NCI-H1092 treated with DMSO at 0.1 percent for 48 hours (cell line): ENCODE data around the gene MCUB.
"Not testable (repeated sequence)": the region's sequence is repeated elsewhere in the genome, so short reads cannot be mapped to it uniquely, and the experiment has no call there.

Source experiments
- DNase-seq: peaks from one replicate; lab custom pipeline; 2025; lab: John Stamatoyannopoulos, UW

The MCUB gene, protein sequence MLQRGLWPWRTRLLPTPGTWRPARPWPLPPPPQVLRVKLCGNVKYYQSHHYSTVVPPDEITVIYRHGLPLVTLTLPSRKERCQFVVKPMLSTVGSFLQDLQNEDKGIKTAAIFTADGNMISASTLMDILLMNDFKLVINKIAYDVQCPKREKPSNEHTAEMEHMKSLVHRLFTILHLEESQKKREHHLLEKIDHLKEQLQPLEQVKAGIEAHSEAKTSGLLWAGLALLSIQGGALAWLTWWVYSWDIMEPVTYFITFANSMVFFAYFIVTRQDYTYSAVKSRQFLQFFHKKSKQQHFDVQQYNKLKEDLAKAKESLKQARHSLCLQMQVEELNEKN

DNA sequence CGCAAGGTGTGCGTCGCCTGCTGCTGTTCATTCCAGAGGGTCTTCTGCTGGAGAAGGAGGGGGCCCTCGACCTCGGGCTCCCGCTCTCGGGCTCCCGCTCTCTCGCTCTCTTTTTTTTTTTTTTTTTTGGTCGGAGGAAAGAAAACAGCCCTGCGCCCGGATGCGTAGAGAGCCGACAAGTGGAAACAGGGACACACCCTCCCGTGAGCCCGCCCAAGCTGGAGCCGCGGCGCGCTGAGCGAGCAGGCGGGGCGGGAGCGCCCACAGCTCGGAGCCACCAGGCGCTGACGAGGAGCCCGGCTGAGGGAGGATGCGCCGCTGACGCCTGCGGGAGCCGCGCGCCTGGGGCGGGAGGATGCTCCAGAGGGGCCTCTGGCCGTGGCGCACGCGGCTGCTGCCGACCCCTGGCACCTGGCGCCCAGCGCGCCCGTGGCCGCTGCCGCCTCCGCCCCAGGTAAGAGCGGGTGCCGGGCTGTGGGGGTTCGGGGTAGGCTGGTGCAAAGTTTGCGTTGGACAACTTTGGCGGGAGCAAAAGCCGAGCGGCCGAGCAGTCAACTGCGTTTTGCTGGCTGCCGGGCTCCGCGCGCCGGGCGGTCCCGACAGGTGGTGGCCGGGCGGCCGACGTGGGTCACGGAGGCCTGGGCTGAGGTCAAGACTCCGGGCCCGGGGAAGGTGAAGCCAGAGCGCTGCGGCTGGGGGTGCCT, at the start of gene MCUB:
MCUB (plus strand) TSS at position 264 of the 704 bp plus-strand sequence; CDS start at position 356, 92 bp downstream.
- DNase-seq = peak; percentile 44

DNA sequence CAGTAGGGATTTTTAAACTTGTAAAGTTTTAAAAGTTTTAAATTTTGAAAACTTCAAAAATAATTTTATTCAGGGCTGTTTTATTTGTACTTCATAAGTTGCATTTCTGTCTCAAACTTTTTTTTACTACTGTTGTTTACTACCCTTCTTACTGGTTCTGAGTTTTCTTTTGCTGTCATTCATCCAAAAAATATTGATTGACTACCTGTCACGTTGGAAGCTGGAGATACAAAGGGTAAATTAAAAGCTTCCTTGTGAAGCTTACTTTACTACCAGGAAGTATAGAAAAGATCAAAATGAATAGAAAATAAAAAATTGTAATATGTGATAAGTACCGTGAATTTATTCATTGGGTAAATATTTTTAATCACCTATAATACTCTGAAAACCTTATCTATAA, 49.4 kb upstream of the MCUB start:
- DNase-seq = no peak

DNA sequence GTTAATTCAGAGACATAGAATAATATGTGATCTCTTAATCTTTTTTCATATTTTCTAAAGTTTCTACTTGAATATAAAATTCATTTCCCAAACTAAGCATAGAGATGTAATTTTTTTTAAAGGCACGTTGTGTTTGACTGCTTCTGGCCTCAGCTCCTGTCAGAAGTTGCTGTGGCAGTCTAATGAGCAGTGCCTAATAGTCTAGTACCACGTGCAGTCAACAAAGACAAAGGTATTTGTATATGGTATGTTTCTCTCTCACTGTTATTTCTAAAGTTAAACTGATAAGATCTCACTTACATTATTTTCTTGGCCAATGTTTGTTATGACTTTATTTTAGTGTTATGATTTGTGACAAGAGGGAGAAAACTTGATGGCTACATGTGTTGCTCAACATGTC, 48.6 kb upstream of the MCUB start:
- DNase-seq = no peak

DNA sequence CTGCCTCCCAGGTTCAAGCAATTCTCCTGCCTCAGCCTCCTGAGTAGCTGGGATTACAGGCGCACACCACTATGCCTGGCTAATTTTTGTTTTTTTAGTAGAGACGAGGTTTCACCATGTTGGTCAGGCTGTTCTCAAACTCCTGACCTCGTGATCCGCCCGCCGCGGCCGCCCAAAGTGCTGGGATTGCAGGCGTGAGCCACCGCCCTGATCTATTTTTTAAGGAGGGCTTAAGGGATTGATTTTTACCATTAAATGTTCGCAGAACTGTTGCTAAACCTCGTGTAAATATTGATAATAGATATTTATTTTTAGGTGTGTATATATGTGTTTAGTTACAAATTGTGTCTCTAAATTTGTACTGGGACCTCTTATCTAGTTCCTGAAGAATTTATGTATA, 46.7 kb upstream of the MCUB start:
- not testable (repeated sequence) for DNase-seq

DNA sequence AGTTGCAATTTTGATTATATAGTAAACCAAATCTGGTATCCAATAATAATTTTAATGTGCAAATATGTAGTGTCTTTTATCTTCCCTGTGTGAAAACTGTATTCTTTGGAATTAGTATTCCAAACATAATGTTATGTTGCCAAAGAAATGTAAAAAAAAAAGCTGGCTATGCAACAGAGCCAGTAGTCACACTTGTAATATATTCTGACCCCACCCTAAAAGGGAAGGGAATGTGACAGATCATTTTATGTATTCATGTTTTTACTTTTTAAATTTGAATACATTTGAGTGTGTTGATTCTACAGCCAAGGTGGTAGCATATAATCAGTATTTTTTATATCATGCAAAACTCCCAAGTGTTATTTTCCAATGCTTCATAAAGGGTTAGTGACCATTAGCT, 27.9 kb upstream of the MCUB start:
- DNase-seq = no peak

DNA sequence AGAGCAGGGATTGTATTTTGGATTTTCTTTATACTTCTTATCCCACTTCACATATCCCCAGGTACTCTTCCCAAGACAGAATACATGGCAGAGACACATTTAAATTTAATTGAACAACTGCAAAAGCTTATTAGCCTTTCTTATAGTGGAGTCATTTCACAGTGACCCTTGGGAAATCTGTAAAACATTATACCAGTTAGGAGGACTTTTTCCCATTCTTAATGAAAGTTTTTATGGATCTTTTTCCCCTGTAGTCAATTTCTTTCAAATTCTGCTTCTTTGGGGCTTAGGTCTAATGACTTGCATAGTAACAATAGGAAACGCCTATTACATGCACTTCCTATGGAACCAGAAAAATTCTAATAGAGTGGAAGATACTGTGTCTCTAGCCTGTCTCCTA, 14.6 kb upstream of the MCUB start:
- DNase-seq = no peak

DNA sequence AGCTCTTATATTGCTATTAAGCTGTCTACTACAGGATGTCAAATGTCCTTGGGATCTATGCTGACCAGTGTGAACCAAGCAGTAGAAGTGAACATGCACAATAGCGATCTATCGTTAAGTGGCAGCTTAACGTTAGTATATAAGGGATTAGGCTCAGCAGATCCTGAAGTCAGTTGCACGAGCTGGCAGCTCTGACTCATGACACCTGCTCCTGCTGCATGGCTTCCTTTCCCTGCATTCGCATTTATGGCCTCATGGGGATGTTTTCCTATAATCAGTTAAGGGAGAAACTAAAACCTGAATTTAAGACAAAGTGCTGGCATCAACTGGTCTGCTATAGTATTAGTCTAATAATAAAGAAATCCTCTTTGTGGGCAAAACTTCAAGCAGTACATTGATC, 12.7 kb upstream of the MCUB start:
- DNase-seq = no peak

DNA sequence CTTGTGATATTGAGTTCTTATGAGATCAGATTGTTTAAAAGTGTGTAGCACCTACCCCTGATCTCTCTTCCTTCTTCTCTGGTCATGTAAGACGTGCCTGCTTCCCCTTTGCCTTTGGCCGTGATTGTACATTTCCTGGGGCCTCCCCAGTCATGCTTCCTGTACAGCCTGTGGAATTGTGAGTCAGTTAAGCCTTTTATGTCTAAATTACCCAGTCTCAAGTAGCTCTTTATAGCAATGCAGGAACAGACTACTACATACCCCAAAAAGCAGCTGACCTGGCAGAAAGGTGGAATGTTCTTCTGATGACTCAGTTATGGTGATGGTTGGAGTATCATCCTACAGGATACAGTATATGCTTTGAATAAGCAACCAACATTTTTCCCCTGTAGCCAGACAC, 11.4 kb upstream of the MCUB start:
- no peak for DNase-seq

DNA sequence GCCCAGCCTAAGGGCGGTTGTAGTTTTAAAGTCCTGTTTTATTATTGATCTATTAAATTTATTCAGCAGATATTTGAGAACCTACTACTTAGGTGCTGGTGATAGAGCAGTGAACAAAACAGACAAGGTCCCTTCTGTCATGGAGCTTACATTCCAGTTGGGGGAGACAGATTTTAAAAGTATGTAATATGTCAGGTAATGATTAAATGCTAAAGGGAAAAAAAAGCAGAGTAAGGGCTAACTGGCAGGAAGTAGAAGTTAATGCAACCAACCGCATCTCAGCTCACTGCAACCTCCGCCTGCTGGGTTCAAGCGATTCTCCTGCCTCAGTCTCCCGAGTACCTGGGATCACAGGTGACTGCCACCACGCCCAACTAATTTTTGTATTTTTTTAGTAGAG, 7.8 kb upstream of the MCUB start:
- no peak for DNase-seq

DNA sequence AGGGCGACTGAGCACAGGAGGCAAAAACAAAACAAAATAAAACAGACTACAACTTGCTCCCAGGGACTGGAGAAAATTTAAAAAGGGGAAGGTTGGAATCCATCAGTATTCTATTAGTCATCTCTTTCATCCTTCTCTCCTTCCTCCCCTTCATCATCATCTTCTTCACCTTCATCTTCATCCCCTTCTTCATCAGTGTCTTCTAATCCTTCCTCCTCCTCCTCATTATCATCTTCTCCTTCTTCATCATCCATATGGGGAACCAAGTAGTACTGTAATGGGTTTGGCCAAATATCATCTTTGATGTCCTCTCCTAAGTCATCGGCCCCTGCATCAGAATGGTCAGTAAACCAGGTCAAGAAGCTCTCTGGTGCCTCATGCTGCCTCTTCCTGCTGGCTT, 6.9 kb upstream of the MCUB start:
- no peak for DNase-seq

DNA sequence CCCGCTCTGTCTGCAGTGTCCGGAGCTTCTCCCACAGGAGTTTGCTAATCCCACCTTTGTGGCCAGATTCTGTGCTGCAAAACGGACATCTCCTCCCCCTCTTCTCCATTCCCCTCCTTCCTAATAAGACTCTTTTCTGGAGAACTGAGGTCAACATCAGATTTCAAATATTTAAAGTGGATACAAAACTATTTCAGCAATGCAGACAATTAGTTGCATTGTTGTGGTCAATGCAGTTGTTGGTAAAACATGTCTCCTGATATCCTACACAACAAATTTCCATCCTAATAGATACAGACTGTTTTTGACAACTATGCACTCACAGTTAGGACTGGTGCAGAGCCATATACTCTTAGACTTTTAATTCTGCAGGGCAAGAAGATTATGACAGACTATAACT, 5.1 kb upstream of the MCUB start:
- no peak for DNase-seq

DNA sequence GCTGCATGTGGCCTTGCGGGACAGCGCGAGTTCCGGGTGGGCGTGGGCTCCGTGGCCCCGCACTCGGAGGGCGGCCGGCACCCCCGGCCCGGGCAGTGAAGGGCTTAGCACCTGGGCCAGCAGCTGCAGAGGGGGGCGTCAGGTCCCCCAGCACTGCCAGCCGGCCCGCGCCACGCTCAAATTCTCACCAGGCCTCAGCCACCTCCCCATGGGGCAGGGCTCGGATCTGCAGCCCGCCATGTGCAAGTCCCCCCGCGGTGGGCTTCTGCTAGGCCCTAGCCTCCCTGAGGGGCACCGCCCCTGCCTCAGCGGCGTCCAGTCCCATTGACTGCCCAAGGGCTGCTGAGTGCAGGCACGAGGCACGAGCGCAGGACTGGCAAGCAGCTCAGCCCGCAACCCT, 2.6 kb upstream of the MCUB start:
- DNase-seq = no peak

DNA sequence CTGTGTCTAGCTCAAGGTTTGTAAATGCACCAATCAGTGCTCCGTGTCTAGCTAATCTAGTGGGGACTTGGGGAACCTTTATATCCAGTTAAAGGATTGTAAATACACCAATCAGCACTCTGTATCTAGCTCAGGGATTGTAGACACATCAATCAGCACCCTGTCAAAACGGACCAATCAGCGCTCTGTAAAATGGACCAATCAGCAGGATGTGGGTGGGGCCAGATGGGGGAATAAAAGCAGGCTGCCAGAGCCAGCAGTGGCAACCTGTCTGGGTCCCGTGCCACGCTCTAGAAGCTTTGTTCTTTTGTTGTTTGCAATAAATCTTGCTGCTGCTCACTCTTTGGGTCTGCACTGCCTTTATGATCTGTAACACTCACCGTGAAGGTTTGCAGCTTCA, 2.0 kb upstream of the MCUB start:
- not testable (repeated sequence) for DNase-seq

DNA sequence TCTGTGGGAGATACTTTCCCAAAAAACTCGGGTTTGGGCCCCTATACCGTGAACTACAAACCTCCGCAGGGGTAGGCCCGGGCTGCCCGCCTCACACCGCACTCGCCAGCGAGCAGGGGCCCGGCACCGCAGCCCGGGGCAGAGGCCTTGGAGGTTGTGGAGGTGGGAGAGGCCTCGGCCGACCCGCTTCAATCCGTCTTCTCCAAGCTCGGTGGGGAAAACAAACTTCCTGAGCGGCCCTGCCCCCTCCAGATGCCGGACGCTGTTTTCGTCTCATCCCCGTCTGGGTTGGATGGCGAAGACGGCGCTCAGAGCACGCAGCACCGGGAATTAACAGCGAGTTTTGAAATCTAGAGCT, 442 bp upstream of the MCUB start:
- DNase-seq = no peak

DNA sequence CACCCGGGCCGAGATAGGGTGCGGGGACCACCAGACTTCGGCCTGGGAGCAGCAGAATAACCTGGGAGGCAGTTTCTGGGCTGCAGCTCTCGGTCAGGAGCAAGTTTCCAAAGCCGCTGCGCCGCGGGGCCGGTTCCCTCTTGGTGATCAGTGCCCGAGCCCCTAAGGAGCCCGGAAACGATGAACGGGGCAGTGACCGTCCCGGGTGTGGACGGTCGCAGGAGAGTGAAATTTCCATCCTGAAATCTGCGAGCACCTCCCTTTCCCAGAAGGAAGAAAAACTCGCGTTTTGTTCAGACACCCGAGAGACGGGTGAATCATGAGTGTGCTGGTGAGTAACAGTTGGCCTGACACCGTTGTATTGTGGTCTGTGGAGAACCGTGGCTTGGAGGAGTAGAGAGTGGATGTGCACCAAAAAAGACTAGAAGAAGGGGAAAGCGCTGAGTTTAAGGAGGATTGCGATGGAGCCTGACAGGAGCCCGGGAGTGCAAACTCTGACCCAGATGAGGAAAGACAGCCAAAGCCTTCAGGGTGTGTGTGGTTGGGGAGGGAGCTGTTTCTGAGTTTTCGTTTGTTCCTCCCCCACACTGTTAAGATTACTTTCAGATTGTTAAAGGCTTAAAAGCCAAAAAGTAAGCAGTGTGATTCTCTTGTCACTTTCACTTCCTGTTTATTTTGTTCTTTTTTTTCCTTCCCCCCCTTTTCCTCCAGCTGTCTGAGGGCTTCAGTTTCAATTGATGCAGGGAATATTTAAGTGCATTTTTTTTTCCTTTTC, 828 bp downstream of the MCUB start:
- DNase-seq = peak; percentile 14

DNA sequence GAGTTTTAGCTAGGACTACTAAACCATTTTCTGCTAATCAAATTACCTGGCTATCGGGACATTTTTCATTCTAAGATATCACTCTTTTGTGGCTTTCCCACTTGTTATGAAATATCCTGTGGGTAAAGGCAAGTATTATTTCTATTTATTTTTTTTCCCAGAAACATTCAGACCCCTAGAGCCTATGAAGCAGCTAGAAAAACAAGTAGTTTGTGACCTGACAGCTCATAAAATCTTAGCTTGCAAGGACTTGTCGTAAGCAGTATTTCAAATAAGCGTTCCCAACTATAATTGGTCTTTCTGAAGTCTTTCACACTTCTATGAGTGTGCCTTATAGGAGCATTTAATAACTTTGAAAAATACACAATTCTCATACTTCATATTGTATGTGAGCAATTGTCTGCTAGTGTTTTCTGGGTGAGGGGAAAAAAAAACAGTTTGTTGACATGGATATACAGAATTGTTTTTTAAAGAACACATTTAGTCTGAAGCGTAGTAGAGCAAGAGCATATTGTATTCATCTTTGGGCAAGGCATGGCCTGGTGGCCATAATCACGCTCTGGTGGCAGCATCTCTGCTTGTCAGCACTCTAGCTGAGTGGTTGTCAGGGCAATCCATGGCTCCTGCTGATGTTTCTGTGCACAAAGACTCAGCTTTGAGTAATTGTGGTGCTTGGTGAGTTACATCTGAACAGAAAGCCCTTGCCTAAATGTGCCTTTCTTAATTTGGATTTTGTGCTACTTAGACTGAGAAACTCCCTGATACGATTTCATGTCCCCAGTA, 2.6 kb downstream of the MCUB start:
- DNase-seq = no peak

DNA sequence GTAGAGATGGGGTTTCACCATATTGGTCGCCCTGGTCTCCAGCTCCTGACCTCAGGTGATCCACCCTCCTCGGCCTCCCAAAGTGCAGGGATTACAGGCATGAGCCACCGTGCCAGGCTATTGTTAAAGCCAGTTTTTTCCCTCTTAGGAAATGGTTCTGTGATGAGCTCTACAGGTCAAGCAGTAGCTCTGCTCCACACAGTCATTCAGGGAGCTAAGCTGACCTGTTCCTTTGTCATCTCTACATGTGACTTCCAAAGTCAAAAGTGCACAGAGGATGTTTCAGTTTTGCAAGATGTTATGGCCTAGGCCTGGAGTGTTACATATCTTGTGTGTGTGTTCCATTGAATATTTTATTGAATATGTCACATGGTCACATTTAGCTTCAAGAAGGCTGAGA, 11.4 kb downstream of the MCUB start:
- DNase-seq = no peak

DNA sequence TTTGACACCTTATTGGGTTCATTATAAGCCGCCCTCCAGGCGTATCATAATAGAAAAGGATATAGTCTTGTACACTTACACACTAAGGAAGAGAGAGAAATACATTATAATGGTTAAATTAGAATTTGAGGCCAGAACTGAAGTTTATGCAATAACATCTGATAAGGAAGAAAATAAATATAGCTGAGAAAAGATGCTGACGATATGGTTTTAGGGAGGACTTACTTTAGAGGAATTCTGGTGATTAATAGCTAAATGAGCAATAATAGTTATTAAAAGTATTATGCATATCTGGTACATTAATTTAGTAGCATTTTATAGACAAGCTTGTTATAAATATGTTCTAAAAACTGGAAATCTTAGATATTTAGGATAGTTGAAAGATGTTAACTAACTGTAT, 12.1 kb downstream of the MCUB start:
- DNase-seq = no peak

DNA sequence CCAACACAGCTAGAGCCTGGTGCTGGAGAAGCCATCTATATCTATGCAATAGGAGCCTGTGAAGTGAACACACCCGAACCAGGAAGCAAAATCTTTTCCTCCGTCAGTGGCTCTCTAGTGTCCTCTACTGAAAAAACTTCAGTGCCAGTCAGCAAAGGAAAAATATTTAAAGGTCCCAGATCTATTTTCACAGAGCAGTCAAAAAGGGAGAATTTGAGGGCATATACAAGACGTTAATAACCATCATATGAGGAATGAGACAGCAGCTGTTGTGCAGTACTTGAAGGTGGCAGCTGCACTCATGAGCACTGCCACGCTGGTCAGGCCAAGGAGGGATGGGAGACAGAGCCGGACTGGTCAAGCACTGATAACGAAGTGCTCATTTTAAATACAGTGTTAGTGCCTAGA, 14.4 kb downstream of the MCUB start:
- DNase-seq = no peak

DNA sequence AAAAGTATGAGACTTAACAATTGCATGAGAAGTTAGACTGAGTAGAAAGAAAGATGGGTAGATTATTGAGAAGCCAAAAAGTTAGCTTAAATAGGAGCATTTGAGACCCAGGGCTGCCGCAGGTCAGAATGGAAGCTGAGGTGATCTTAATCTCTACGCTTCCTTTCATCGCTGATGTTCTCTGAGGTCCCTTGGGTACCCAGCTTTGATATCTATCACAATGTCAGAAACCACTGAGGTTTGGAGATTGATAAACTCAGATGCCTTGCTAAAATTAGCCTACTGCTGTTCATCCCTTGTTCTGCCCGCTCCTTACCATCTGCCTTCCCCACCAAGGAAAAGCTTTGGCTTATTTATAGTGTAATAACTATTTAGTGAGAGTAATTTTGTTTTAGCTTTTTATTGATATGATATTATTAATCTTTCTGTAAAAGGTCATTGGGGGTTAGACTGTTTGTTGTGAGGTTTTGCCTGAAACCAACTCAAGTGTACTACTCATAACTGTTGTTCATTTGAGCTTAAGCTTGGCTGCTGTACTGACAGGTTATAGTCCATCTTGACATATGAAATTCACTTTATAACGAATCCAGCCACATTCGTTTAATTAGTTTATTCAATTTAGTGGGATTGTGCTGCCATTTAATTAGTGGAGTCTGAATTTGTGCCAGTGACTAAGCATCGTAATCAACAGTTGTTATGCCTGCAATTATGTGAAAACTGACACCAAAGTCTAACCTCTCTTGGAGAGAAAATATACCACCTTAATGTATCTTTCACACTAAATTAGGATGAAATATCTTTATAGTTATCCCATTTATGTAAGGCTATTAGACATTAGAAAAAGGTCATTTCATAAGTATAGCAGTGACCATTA, 15.1 kb downstream of the MCUB start:
- DNase-seq = no peak

DNA sequence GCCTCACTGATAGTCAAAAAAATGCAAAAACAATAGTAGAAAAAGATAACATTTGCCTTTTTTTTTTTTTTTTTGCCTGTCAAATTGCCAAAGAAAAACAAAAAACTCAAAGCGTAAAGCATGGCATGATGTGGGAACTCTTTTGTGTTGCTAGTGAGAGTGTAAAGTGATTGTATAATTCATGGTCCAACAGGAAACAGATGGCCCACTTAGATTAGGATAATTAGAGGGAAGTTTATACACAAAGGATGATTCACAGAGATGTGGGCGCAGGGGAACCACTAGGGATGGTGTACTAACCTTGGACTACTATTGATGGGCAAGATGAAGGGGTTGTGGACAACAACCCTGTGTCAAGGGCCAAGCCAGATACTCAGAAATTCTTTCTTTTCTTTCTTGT, 16.4 kb downstream of the MCUB start:
- DNase-seq = peak; percentile 25
